Measurements from ENCODE around the gene CCNL2. TPM values are rescaled to one million over a fixed set of nuclear protein-coding genes. Genes with fewer than 3 reads are reported as not detected.

CCNL2 gene
- total and polyA plus RNA-seq, 2 of the 13 experiments (the other 11 are each of a cell fraction or from before 2014, with no cell fraction given), result 105 to 340 TPM

GRCh38 chr1:1397839-1398523 lies 1.2 kb downstream of the CCNL2 start (continued):
- TF ChIP-seq GATAD1 (CRISPR knock-in tag; IDR thresholded peaks at IDR 0.05) (peak; percentile 57; the same call in 1 of the 2 replicates), TSC22D2 (CRISPR knock-in tag; IDR thresholded peaks at IDR 0.05; ENCODE audit: borderline replicate concordance) (no peak), POGZ (CRISPR knock-in tag; IDR thresholded peaks at IDR 0.05) (no peak), REPIN1 (CRISPR knock-in tag; IDR thresholded peaks at IDR 0.05; ENCODE audit: borderline replicate concordance, low read depth) (no peak), MNT (IDR thresholded peaks at IDR 0.05) (peak; percentile 46), ZNF646 (CRISPR knock-in tag; IDR thresholded peaks at IDR 0.05) (no peak), ZNF550 (CRISPR knock-in tag; IDR thresholded peaks at IDR 0.05; ENCODE audit: borderline replicate concordance) (no peak), ZNF737 (CRISPR knock-in tag; IDR thresholded peaks at IDR 0.05; ENCODE audit: borderline replicate concordance) (no peak), MAFK (conservative IDR thresholded peaks at IDR 0.05 in 1 of 2, IDR thresholded peaks at IDR 0.05 in 1 of 2; ENCODE audit: low read length in 2 of 2) (no peak), ZMYM2 (CRISPR knock-in tag; IDR thresholded peaks at IDR 0.05) (no peak), CBX2 (IDR thresholded peaks at IDR 0.05; ENCODE audit: low read depth, low read length) (no peak), CBX2 (CRISPR knock-in tag; IDR thresholded peaks at IDR 0.05; ENCODE audit: low read depth) (no peak), RXRB (CRISPR knock-in tag; IDR thresholded peaks at IDR 0.05; ENCODE audit: borderline replicate concordance) (no peak), SALL2 (CRISPR knock-in tag; IDR thresholded peaks at IDR 0.05) (no peak), FOXM1 (CRISPR knock-in tag; IDR thresholded peaks at IDR 0.05) (no peak), NPAS2 (CRISPR knock-in tag; IDR thresholded peaks at IDR 0.05; ENCODE audit: borderline replicate concordance) (no peak), MED1 (CRISPR knock-in tag; IDR thresholded peaks at IDR 0.05) (no peak; the same call in 1 of the 2 replicates), TFAP4 (IDR thresholded peaks at IDR 0.05; ENCODE audit: borderline replicate concordance, low read depth) (no peak), FOXK1 (CRISPR knock-in tag; IDR thresholded peaks at IDR 0.05; ENCODE audit: borderline replicate concordance, low read depth) (no peak), ZNF225 (CRISPR knock-in tag; IDR thresholded peaks at IDR 0.05) (no peak)
- TF ChIP-seq, protein P1, sequence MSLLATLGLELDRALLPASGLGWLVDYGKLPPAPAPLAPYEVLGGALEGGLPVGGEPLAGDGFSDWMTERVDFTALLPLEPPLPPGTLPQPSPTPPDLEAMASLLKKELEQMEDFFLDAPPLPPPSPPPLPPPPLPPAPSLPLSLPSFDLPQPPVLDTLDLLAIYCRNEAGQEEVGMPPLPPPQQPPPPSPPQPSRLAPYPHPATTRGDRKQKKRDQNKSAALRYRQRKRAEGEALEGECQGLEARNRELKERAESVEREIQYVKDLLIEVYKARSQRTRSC (CRISPR knock-in tag; IDR thresholded peaks at IDR 0.05; ENCODE audit: low read depth), result no peak
